Choroid plexus epithelial cell (primary cell): ENCODE results near the gene TSPO.

Source experiments
- DNase-seq: peaks from one replicate; pipeline ENCODE4 v3.0.0-alpha.2; 2010; ENCODE audit warnings: low read depth
- H3K4me3 ChIP-seq: 2 replicates; pipeline ENCODE4 v1.5.1; 2011; ENCODE audit warnings: low read depth, mild to moderate bottlenecking, control low read depth, low read length, moderate library complexity
- CTCF ChIP-seq: conservative IDR thresholded peaks from 2 replicates; pipeline ENCODE4 v1.5.1; 2011; ENCODE audit warnings: low read depth, mild to moderate bottlenecking, control low read depth, inconsistent platforms, low read length, moderate library complexity

The TSPO gene

GRCh38 chr22:43160497-43161126 lies 9.3 kb downstream of the TSPO start:
- TF ChIP-seq CTCF: no peak
- no peak for DNase-seq
- H3K4me3 ChIP-seq: no peak overlapping the region

DNA sequence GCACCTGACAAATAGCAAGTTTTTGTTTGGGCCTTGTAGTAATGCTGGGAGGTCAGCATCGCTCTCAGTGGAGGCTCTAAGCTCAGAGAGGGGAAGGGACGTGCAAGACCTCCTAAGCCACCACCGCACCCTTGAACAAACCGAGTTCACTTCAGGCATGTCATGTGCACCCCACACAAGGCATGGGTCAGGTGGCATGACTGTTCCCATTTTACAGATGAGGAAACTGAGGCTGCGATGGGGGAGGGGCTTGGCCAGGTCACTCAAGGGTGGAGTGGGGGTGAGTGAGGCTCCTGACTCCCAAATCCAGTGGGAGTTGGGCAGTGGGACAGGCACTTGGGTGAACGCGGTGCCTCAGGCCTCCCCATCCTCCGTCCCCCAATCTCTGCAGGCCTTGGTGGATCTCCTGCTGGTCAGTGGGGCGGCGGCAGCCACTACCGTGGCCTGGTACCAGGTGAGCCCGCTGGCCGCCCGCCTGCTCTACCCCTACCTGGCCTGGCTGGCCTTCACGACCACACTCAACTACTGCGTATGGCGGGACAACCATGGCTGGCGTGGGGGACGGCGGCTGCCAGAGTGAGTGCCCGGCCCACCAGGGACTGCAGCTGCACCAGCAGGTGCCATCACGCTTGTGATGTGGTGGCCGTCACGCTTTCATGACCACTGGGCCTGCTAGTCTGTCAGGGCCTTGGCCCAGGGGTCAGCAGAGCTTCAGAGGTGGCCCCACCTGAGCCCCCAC lies 11.2 kb downstream of the TSPO start:
- no peak for DNase-seq
- no peak for TF ChIP-seq CTCF
- no peak overlapping the region for H3K4me3 ChIP-seq

- no peak for TF ChIP-seq CTCF
- no peak overlapping the region for H3K4me3 ChIP-seq
- DNase-seq: no peak
Observed at GRCh38 chr22:43163241-43163795, 12.0 kb downstream of the TSPO start.

- no peak for DNase-seq
- no peak for TF ChIP-seq CTCF
- no peak overlapping the region for H3K4me3 ChIP-seq
Observed at GRCh38 chr22:43164636-43165035, 13.3 kb downstream of the TSPO start.

- no peak overlapping the region for H3K4me3 ChIP-seq
- TF ChIP-seq CTCF: no peak
- DNase-seq: no peak
Observed at GRCh38 chr22:43166132-43166930, 15.0 kb downstream of the TSPO start.

- H3K4me3 ChIP-seq: no peak overlapping the region
- DNase-seq: no peak
- TF ChIP-seq CTCF: no peak
Observed at GRCh38 chr22:43167001-43167589, 15.7 kb downstream of the TSPO start.
